AG04449 (cell line): ENCODE measurements around the gene EMP1.

Experiments used
- CTCF ChIA-PET: fragments of 350-600 bp; formaldehyde crosslinking; extraction: SDS; loops from one replicate; lab custom pipeline; 2021; ENCODE audit warnings: antibody characterized with exemption; lab: Yijun Ruan, JAX
- POLR2A ChIA-PET: fragments of 400-600, 350-600 bp; formaldehyde crosslinking; extraction: SDS; loops from one replicate; lab custom pipeline; 2020; ENCODE audit warnings: antibody characterized with exemption, inconsistent platforms; lab: Yijun Ruan, JAX
- DNase-seq: peaks from one replicate; pipeline ENCODE4 v3.0.0-alpha.2; 2010; ENCODE audit warnings: low read depth, low spot score
- H3K4me3 ChIP-seq: 2 replicates; pipeline ENCODE4 v1.5.1; 2011; ENCODE audit warnings: low read depth, mild to moderate bottlenecking, control low read depth, low read length
- CTCF ChIP-seq: IDR thresholded peaks from one replicate; pipeline ENCODE4 v1.5.1; 2011; ENCODE audit warnings: mild to moderate bottlenecking, moderate library complexity, low read length, control low read depth, inconsistent platforms; ENCODE audit not compliant: insufficient read depth; ENCODE audit errors: missing control alignments

The EMP1 gene

GRCh38 chr12:13209436-13210235 lies 13.1 kb downstream of the EMP1 start:
- DNase-seq, result no peak
- ChIA-PET POLR2A (no interaction called here), CTCF (interaction anchor here (1.0 to 13.4 kb wide), 17 partner anchors 10 to 295 kb away, joined by 3 to 123 read pairs (median 19); partner anchors contain the start of gene GSG1)

GRCh38 chr12:13210236-13211190 lies 14.0 kb downstream of the EMP1 start:
- POLR2A ChIA-PET, result interaction anchor here (1.3 kb wide), 1 partner anchor 10 kb away, joined by 4 read pairs; no protein-coding TSS in a partner anchor
- H3K4me3 ChIP-seq, result no peak overlapping the region
- CTCF ChIA-PET, result interaction anchor here (1.0 to 13.4 kb wide), 25 partner anchors 10 to 422 kb away, joined by 4 to 123 read pairs (median 18); partner anchors contain the start of genes FAM234B and GSG1
- DNase-seq, result no peak
- TF ChIP-seq CTCF, result no peak

More at GRCh38 chr12:13209436-13210235, 13.1 kb downstream of the EMP1 start:
- no peak overlapping the region for H3K4me3 ChIP-seq
- TF ChIP-seq CTCF, result no peak

DNA sequence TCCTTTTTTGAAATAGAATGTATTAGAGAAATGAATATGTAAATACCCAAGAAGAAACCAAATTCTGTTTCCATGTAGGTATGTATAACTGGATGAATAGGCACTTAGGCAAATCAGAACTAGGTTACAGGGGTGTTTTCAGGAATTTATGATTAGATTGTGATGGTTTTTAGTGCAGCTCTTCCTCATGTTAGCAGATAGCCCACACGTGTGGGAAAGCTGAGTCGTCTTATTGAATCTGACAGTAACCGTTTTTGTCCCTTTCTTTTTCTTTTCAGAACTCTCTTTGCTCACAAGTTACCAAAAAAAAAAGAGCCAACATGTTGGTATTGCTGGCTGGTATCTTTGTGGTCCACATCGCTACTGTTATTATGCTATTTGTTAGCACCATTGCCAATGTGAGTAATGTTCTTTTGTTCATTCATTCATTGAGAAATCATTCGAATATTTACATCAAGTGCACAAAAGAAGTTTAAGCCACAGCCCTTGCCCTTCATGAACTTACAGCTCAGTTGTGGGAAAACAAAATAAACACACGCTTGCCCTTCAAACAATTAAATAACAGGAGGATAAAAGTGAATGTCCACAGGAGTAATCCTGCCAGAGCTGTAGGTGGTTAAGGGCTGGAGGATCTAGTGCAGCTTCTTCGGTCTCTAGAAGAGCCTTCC lies 14.8 kb downstream of the EMP1 start:
- H3K4me3 ChIP-seq, result no peak overlapping the region
- no peak for DNase-seq
- no peak for TF ChIP-seq CTCF
- CTCF ChIA-PET, result interaction anchor here (0.6 to 13.4 kb wide), 55 partner anchors 10 to 422 kb away, joined by 3 to 123 read pairs (median 10); partner anchors contain the start of genes EMP1, FAM234B and GSG1
- POLR2A ChIA-PET, result interaction anchor here (1.0 to 1.3 kb wide), 4 partner anchors 10 to 217 kb away, joined by 3 to 4 read pairs (median 3); partner anchors contain the start of gene EMP1

DNA sequence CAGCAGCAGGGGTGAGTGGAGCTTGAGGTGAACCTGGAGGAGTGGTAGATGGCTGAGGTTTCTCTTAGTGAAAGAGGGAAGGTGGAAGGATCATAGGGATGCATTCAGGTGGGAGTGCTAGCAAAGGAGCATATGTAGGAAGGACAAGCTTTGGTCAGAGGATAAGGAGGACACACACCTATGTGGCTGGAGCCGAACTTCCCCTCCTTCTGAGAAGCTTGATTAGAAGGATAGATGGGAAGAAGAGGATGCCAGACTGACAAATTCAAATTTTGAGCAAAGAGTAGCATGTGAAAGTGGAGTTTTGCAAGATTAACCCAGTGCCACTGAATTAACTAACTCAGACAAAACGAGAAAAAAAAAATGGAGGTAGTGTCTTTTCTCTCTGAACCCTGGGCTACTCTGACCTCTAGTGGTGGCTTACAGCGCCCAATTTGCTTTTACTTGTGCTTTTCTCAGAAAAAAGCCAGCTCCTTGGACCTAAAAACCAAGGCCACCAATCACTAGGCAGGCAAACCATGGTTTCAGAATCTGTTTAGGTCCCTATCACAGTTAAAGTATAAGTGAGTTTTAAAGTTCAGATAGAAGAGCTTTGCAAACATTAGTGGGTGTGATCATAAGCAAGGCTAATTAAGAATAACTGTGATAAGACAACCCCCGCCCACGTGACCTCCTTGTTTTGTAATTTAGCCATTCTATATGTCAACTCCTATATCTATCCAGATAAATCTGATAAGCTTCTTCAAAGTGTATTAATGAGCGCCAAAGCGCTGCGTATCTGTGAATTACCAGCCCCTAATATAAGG lies 15.5 kb downstream of the EMP1 start:
- POLR2A ChIA-PET, result interaction anchor here (0.6 to 1.3 kb wide), 7 partner anchors 9 to 375 kb away, joined by 3 to 5 read pairs (median 3); partner anchors contain the start of gene EMP1
- CTCF ChIA-PET, result interaction anchor here (0.6 to 13.4 kb wide), 65 partner anchors 7 to 423 kb away, joined by 3 to 123 read pairs (median 7); partner anchors contain the start of genes EMP1, FAM234B and GSG1
- no peak overlapping the region for H3K4me3 ChIP-seq
- peak; percentile 70 for TF ChIP-seq CTCF
- no peak for DNase-seq

DNA sequence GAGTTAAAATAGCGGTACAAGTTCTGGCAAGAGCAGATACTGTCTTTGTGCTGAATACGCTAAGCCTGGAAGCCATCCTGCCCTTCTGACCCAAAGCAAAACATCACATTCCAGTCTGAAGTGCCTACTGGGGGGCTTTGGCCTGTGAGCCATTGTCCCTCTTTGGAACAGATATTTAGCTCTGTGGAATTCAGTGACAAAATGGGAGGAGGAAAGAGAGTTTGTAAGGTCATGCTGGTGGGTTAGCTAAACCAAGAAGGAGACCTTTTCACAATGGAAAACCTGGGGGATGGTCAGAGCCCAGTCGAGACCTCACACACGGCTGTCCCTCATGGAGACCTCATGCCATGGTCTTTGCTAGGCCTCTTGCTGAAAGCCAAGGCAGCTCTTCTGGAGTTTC lies 18.5 kb downstream of the EMP1 start:
- TF ChIP-seq CTCF, result no peak
- CTCF ChIA-PET, result interaction anchor here (1.0 to 13.4 kb wide), 10 partner anchors 8 to 300 kb away, joined by 3 to 123 read pairs (median 6); partner anchors contain the start of gene GSG1
- H3K4me3 ChIP-seq, result no peak overlapping the region
- POLR2A ChIA-PET, result no interaction called here
- DNase-seq, result no peak
